Kidney glomerular epithelial cell (primary cell): ENCODE data around the gene COL15A1.
A peak's percentile ranks its signal among the peaks of the same experiment; 100 is the strongest.

ENCODE experiments used
- DNase-seq: peaks from one replicate; lab custom pipeline; 2025; lab: John Stamatoyannopoulos, UW

COL15A1 gene

GRCh38 chr9:99037769-99038483 lies 94.2 kb downstream of the COL15A1 start:
- DNase-seq, result no peak

- DNase-seq, result no peak
These were observed 94.7 kb downstream of the COL15A1 start for GRCh38 chr9:99038484-99038820.

- no peak for DNase-seq
These were observed 95.9 kb downstream of the COL15A1 start for GRCh38 chr9:99039505-99040182.

GRCh38 chr9:99040251-99040900 lies 96.7 kb downstream of the COL15A1 start:
- DNase-seq, result no peak

GRCh38 chr9:99040911-99041582 lies 97.3 kb downstream of the COL15A1 start:
- DNase-seq, result peak; percentile 24

- DNase-seq, result no peak
These were observed 97.9 kb downstream of the COL15A1 start for GRCh38 chr9:99041618-99042017.

GRCh38 chr9:99042620-99043019 lies 98.9 kb downstream of the COL15A1 start:
- no peak for DNase-seq

- DNase-seq, result no peak
These were observed 101.1 kb downstream of the COL15A1 start for GRCh38 chr9:99044827-99045226.

GRCh38 chr9:99046068-99046467 lies 102.4 kb downstream of the COL15A1 start:
- DNase-seq, result no peak

- no peak for DNase-seq
These were observed 102.9 kb downstream of the COL15A1 start for GRCh38 chr9:99046542-99047071.

GRCh38 chr9:99049228-99049627 lies 105.5 kb downstream of the COL15A1 start:
- no peak for DNase-seq

- DNase-seq, result no peak
These were observed 105.9 kb downstream of the COL15A1 start for GRCh38 chr9:99049641-99050040.

- DNase-seq, result peak; percentile 14
These were observed 106.7 kb downstream of the COL15A1 start for GRCh38 chr9:99050292-99050911.

GRCh38 chr9:99050924-99051323 lies 107.2 kb downstream of the COL15A1 start:
- DNase-seq, result no peak

GRCh38 chr9:99051406-99051805 lies 107.7 kb downstream of the COL15A1 start:
- no peak for DNase-seq

GRCh38 chr9:99051851-99052250 lies 108.1 kb downstream of the COL15A1 start:
- DNase-seq, result no peak

GRCh38 chr9:99052815-99053715 lies 109.4 kb downstream of the COL15A1 start:
- DNase-seq, result no peak

- DNase-seq, result no peak
These were observed 110.9 kb downstream of the COL15A1 start for GRCh38 chr9:99054581-99054980.

- no peak for DNase-seq
These were observed 111.7 kb downstream of the COL15A1 start for GRCh38 chr9:99055384-99055783.

- DNase-seq, result no peak
These were observed 112.5 kb downstream of the COL15A1 start for GRCh38 chr9:99056186-99056585.
